SU-DHL-6 (cell line): ENCODE measurements around the gene RBM33.

Source experiments
- H2AFZ ChIP-seq: fragments of 200-600 bp; sonication (generic); 2 replicates; pipeline ENCODE4 v1.6.1; 2014; ENCODE audit warnings: low read depth, mild to moderate bottlenecking, moderate library complexity, mixed read lengths, antibody characterized with exemption, low read length; ENCODE audit not compliant: severe bottlenecking
- H3F3A ChIP-seq: fragments of 200-600 bp; shearing (Covaris generic); 2 replicates; pipeline ENCODE4 v1.6.0; 2016; ENCODE audit warnings: antibody characterized with exemption, mild to moderate bottlenecking; ENCODE audit not compliant: insufficient read depth
- H3K27ac ChIP-seq: fragments of 200-600 bp; sonication (generic); 2 replicates; pipeline ENCODE4 v1.5.1; 2016; ENCODE audit warnings: low read depth, mild to moderate bottlenecking, low read length, moderate library complexity, mixed read lengths
- H3K27me3 ChIP-seq: fragments of 200-600 bp; sonication (generic), shearing (Covaris generic); 2 replicates; pipeline ENCODE4 v1.6.0; 2014; ENCODE audit warnings: mild to moderate bottlenecking, low read length
- H3K36me3 ChIP-seq: fragments of 200-600 bp; sonication (generic); 2 replicates; pipeline ENCODE4 v1.6.1; 2014; ENCODE audit warnings: mild to moderate bottlenecking, low read length, mixed read lengths
- H3K4me2 ChIP-seq: fragments of 300-600, 200-600 bp; shearing (Covaris generic), sonication (generic); 2 replicates; pipeline ENCODE4 v1.6.0; 2014; ENCODE audit warnings: low read length, low read depth, mild to moderate bottlenecking; ENCODE audit not compliant: poor library complexity, severe bottlenecking
- H3K4me3 ChIP-seq: fragments of 200-600 bp; sonication (generic); 2 replicates; pipeline ENCODE4 v1.5.1; 2014; ENCODE audit warnings: antibody characterized with exemption, low read length, mild to moderate bottlenecking, mixed read lengths; ENCODE audit not compliant: insufficient read depth, poor library complexity, severe bottlenecking
- H3K79me2 ChIP-seq: fragments of 200-600 bp; sonication (generic); 2 replicates; pipeline ENCODE4 v1.6.1; 2014; ENCODE audit warnings: mild to moderate bottlenecking, low read length, moderate library complexity; ENCODE audit not compliant: insufficient read depth
- H3K9ac ChIP-seq: fragments of 200-600 bp; sonication (generic); 2 replicates; pipeline ENCODE4 v1.7.0; 2014; ENCODE audit warnings: mild to moderate bottlenecking, low read length
- H3K9me2 ChIP-seq: fragments of 200-600 bp; sonication (generic); replicated peaks from 2 replicates; pipeline ENCODE4 v1.6.1; 2014; ENCODE audit warnings: low read length; ENCODE audit not compliant: insufficient read depth
- H3K9me3 ChIP-seq: fragments of 200-600 bp; sonication (generic); 2 replicates; pipeline ENCODE4 v1.6.1; 2014; ENCODE audit warnings: low read length, mixed read lengths; ENCODE audit not compliant: insufficient read depth
- H4K20me1 ChIP-seq: fragments of 200-600 bp; sonication (generic); 2 replicates; pipeline ENCODE4 v1.6.1; 2014; ENCODE audit warnings: low read depth, mild to moderate bottlenecking, antibody characterized with exemption, low read length, moderate library complexity, mixed read lengths
- EZH2phosphoT487 ChIP-seq: fragments of 200-600 bp; sonication (generic), shearing (Covaris generic); conservative IDR thresholded peaks from 2 replicates; pipeline ENCODE4 v1.6.1; 2018; ENCODE audit warnings: mild to moderate bottlenecking, antibody characterized with exemption, low read length, moderate library complexity, mixed read lengths
- TF ChIP-seq, protein P1 (sequence below): fragments of 200-600 bp; sonication (generic); IDR thresholded peaks from one replicate; pipeline ENCODE4 v1.5.1; 2017; ENCODE audit warnings: antibody characterized with exemption, mild to moderate bottlenecking, low read length, moderate library complexity; ENCODE audit not compliant: insufficient read depth, poor library complexity, severe bottlenecking

The RBM33 gene

DNA sequence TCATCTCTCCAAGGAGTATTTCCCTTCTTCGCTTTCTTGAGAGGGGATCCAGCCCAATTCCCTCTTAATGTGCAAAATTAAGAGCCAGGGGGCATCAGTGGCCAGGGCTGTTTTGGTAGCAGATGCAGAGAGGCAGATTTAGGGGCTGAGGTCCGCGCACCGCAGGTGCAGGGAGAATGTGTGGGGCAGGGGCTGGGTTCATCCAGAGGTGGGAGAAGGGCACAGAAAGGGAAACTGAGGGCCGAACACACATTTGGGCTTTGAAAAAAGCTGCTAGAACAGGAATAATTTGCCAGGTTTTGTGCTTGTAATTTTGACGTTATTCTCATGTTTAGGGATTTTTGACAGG, 174.3 kb downstream of the RBM33 start:
- no peaks in the 10 kb centered on the region for H3K9me3 ChIP-seq
- no peaks in the 10 kb centered on the region for H3F3A ChIP-seq
- no peak overlapping the region for H3K4me2 ChIP-seq
- H3K27me3 ChIP-seq, result no peaks in the 10 kb centered on the region
- H2AFZ ChIP-seq, result no peak overlapping the region
- TF ChIP-seq, protein P1, sequence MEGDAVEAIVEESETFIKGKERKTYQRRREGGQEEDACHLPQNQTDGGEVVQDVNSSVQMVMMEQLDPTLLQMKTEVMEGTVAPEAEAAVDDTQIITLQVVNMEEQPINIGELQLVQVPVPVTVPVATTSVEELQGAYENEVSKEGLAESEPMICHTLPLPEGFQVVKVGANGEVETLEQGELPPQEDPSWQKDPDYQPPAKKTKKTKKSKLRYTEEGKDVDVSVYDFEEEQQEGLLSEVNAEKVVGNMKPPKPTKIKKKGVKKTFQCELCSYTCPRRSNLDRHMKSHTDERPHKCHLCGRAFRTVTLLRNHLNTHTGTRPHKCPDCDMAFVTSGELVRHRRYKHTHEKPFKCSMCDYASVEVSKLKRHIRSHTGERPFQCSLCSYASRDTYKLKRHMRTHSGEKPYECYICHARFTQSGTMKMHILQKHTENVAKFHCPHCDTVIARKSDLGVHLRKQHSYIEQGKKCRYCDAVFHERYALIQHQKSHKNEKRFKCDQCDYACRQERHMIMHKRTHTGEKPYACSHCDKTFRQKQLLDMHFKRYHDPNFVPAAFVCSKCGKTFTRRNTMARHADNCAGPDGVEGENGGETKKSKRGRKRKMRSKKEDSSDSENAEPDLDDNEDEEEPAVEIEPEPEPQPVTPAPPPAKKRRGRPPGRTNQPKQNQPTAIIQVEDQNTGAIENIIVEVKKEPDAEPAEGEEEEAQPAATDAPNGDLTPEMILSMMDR, result no peak
- no peak for TF ChIP-seq EZH2phosphoT487
- no peaks in the 10 kb centered on the region for H3K9me2 ChIP-seq
- H3K36me3 ChIP-seq, result no peaks in the 10 kb centered on the region
- H3K79me2 ChIP-seq, result no peaks in the 10 kb centered on the region
- H3K27ac ChIP-seq, result no peak overlapping the region
- no peak overlapping the region for H3K4me3 ChIP-seq
- no peaks in the 10 kb centered on the region for H4K20me1 ChIP-seq
- H3K9ac ChIP-seq, result no peak overlapping the region

DNA sequence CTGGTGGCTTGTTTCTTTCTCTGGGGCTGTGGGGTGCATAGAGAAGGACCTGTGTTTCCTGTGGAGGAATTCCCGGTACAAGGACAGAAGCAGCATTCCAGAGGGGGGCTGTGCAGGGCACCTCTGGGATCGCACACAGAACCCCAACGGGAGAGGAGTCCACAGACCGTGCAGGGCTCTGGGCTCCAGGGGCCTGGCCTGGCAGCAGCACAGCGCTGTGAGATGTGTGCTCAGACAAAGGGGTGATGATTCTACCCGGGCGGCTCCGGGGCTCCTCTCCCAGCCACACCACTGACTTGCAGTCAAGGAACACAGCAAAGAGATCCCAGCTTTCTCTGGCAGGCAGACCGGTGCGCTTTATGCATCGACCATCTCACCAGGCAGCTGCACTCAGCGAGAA, 174.7 kb downstream of the RBM33 start:
- H3K9me2 ChIP-seq, result no peaks in the 10 kb centered on the region
- H2AFZ ChIP-seq, result no peak overlapping the region
- no peaks in the 10 kb centered on the region for H3K79me2 ChIP-seq
- TF ChIP-seq, protein P1, result no peak
- H3K27me3 ChIP-seq, result no peaks in the 10 kb centered on the region
- H3F3A ChIP-seq, result no peaks in the 10 kb centered on the region
- H3K9me3 ChIP-seq, result no peaks in the 10 kb centered on the region
- no peak overlapping the region for H3K4me2 ChIP-seq
- H3K27ac ChIP-seq, result no peak overlapping the region
- no peaks in the 10 kb centered on the region for H4K20me1 ChIP-seq
- H3K36me3 ChIP-seq, result no peaks in the 10 kb centered on the region
- H3K4me3 ChIP-seq, result no peak overlapping the region
- no peak overlapping the region for H3K9ac ChIP-seq

DNA sequence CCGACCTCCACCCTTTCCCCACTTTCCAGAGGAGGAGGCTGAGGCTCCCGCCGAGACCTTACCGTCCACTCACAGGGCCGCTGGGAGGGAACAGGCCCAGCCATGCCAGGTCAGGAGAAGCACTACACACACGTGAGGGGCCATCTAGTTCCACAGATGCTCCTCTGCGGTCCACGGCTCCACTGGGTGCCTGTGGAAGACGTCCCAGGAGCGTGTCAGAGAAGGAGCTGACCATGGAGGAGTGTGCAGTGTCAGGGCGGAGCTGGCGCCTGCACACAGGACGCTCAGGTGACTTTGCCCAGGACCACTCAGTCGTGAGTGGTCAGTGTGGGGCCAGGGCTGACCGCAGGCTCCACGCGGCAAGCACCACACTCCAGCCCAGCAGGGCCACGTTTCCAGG, 175.8 kb downstream of the RBM33 start:
- Histone ChIP-seq H2AFZ (no peak overlapping the region), H3K79me2 (no peaks in the 10 kb centered on the region), H3K9ac (no peak overlapping the region), H3K9me2 (no peaks in the 10 kb centered on the region), H3K27ac (no peak overlapping the region), H3K4me3 (no peak overlapping the region), H3K36me3 (no peaks in the 10 kb centered on the region), H3K9me3 (no peaks in the 10 kb centered on the region), H3K4me2 (no peak overlapping the region), H3F3A (no peaks in the 10 kb centered on the region), H3K27me3 (no peaks in the 10 kb centered on the region), H4K20me1 (no peaks in the 10 kb centered on the region)
- TF ChIP-seq, protein P1, result no peak
- no peak for TF ChIP-seq EZH2phosphoT487

DNA sequence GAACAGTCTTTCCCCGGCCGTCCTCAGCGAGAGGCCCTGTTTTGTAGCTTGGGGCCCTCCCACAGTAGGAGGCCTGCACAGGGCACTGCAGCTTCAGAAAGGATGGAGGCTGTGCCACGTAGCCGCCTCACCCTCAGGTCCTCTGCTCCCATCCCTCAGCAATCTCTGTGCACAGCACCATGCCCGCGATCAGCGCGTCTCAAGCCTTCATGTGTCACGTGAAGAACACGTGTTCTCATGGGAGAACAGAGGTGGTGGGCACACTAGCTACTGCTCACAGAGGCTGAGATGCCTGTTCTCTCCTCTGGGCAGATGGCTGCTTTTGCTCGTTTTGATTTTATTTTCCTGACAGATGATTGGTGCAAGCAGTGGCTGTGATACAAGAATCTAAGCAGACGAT, 176.3 kb downstream of the RBM33 start:
- no peak overlapping the region for H3K9ac ChIP-seq
- no peaks in the 10 kb centered on the region for H3F3A ChIP-seq
- no peak overlapping the region for H2AFZ ChIP-seq
- no peak overlapping the region for H3K27ac ChIP-seq
- no peaks in the 10 kb centered on the region for H3K27me3 ChIP-seq
- H3K9me3 ChIP-seq, result no peaks in the 10 kb centered on the region
- TF ChIP-seq, protein P1, result no peak
- TF ChIP-seq EZH2phosphoT487, result no peak
- H3K79me2 ChIP-seq, result no peaks in the 10 kb centered on the region
- no peak overlapping the region for H3K4me2 ChIP-seq
- H4K20me1 ChIP-seq, result no peaks in the 10 kb centered on the region
- no peaks in the 10 kb centered on the region for H3K36me3 ChIP-seq
- no peaks in the 10 kb centered on the region for H3K9me2 ChIP-seq
- no peak overlapping the region for H3K4me3 ChIP-seq
